SW 1271 (cell line): Measurements from ENCODE around the gene ARHGDIB.
A peak's percentile ranks its signal among the peaks of the same experiment; 100 is the strongest.

Experiments used
- DNase-seq, 2 experiments: peaks; one replicate each; lab custom pipeline; 2025; lab: John Stamatoyannopoulos, UW

ARHGDIB gene

GRCh38 chr12:14956024-14956891 is 5.1 kb downstream of the ARHGDIB start:
- no peak for DNase-seq

DNA sequence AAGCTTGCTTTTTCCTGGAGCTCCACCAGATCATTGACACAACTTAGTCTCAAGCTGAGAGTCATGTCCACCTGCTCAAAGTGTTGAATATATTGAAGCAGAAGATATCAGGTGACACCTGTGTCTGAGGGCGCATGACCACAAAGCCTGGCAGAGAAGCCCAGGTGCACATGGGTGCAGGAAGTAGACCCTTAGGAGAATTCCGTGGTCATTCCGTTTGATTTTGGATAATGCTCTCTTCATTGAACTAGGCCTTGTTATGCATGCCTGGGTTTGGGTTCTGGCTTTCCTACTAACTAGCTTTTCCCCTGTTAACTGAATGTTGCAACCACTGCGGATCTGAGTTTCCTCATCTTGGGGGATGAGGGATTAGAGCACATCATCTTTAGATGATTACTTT is 7.1 kb downstream of the ARHGDIB start:
- no peak for DNase-seq

DNA sequence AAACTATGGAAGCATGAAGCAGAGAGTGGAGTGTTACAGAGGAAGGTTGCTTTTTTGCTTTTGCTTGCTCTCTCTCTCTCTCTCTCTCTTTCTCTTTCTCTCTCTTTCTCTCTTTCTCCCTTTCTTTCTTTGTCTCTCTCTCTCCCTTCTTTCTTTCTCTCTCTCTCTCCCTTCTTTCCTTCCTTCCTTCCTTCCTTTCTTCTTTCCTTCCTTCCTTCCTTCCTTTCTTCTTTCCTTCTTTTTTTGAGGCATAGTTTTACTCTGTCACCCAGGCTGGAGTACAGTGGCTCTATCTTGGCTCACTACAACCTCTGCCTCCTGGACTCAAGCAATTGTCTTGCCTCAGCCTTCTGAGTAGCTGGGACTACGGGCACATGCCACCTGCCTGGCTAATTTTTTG is 7.6 kb downstream of the ARHGDIB start:
- no peak for DNase-seq

DNA sequence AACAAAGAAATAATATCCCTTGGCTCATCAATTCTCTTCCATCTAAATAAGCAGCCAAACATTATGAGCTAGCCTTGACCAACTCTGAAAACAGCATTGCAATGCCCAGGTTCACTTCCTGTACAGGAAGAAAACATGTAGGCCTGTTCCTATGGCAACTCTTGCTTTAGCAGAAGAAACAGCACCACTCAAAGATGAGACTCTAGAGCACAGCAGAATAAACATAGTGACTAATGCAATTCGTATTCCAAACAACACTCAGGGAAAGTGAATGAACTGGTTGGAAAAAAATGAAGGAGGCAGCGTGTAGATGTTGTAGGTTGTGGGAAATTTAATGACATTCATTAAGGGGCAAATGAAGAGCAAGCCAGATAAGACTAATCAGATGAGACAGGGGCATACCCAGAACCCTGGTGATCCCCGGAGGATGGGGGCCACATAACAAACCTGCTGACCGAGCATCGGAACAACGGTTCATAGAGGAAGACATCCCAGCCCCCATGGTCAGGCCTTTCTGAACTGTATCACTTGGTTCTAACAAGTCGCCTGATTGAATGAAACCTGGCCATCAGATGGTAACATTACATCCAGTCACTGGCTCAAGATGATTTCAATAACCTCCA is 9.0 kb downstream of the ARHGDIB start:
- DNase-seq, result peak; percentile 56 to 89

DNA sequence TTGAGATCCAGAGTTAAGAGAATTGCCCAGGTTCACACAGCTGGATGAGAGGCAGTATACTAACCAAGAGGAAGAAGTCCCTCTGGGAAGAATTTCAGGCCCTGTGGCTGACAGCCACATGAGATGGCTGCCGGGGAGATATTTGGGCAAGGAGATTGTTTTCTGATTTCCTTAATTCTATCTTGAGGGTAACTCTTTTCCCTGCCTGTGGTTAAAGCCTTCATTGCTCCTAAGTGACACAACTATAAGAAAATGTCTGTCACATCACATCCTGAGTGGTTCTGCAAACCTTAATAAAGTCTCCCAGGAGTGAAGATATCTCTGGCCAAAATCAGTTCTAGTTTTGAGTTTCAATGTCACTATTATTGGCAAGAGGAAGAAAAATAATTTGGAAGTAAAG is 9.6 kb downstream of the ARHGDIB start:
- no peak for DNase-seq

GRCh38 chr12:14950982-14951746 is 10.2 kb downstream of the ARHGDIB start:
- DNase-seq, result peak in 1 of 2 experiments; percentile 19

- no peak for DNase-seq
These were observed 11.0 kb downstream of the ARHGDIB start for GRCh38 chr12:14950421-14950820.

DNA sequence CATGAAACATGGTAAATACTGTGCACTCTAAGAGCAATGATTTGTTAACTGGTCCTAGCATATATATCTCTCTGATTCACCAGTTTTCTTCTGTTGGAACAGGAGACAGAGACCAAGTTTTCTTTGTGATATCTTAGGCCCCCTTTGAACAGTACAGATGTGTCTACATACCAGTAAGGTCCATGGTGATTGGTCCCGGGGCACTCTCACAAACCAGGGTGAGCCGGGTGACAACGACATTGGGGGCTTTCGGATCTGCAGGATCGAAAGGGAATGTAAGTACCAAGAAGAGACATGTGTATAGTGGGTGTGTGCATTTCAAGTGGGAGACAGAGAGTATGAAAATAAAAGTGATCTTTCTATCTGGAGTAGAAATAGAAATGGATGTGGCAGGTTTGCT is 11.8 kb downstream of the ARHGDIB start:
- no peak for DNase-seq

GRCh38 chr12:14948672-14949071 is 12.7 kb downstream of the ARHGDIB start:
- peak in 1 of 2 experiments; percentile 41 for DNase-seq

- no peak for DNase-seq
These were observed 14.5 kb downstream of the ARHGDIB start for GRCh38 chr12:14946861-14947260.

DNA sequence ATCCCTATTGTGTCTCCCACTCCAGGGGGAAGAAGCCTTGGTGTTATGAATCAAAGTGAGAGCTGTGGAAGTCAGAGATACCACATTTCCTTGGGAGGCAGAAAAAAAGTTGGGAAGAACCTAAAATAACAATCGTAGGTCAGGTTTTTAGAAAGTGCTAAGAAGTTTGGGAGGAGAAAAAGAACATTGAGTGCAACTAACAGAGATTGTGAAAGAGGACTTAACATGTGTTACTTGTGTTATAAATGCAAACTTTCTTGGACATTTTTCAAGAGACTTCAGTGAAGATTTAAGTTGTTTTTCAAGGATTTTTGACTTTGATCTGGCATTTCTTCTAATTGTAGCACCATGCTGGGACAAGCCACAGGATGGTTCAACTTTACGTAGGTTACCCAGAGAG is 15.2 kb downstream of the ARHGDIB start:
- DNase-seq, result no peak

- no peak for DNase-seq
These were observed 19.0 kb downstream of the ARHGDIB start for GRCh38 chr12:14942196-14942931.

- DNase-seq, result no peak
These were observed 20.0 kb downstream of the ARHGDIB start for GRCh38 chr12:14941369-14941768.

GRCh38 chr12:14938301-14938700 is 23.1 kb downstream of the ARHGDIB start, which contains the start of gene ERP27:
TSS of gene ERP27 (minus strand) at chr12:14938537. CDS start at chr12:14938508, 29 bp downstream.
- no peak for DNase-seq

- DNase-seq, result no peak
These were observed 23.7 kb downstream of the ARHGDIB start for GRCh38 chr12:14937689-14938088.

GRCh38 chr12:14937014-14937413 is 24.4 kb downstream of the ARHGDIB start:
- DNase-seq, result no peak

- no peak for DNase-seq
These were observed 25.1 kb downstream of the ARHGDIB start for GRCh38 chr12:14936224-14936861.

DNA sequence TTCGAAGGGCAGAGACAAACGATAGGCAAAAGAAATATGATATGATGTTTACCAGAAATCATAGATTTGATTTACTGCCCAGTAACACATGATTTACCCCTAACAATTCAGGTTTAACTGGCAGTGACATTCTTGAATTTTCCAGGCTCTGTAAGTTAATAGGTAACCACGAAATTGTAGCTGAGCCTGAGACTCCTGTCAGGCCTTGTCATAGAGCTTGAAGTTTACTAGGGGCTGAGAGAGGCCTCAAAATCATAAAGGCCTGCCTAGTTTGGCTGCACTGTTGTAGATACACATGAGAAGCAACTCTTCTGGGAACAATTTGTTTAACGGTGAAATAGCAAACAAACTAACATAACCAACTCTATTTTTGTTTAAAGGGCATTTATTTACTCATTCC is 26.4 kb downstream of the ARHGDIB start:
- no peak for DNase-seq

DNA sequence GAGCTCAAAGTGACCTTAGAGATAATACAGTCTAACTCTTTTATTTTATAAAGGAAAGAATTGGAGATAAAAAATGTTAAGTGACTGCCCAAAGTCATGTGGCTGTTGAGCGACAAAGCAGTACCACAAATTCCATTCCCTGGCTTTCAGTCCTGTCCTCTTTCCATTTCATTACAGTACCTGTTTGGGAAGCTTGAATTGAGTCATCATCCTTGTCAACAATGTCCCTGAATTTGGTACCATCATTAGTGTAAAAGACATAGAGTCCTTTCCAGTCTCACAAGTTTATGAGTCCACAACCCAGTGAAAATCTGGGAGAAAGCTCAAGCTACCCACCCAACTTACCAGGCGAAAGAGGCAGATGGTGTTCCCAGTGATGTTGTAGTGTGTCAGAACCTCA is 26.9 kb downstream of the ARHGDIB start:
- DNase-seq, result no peak

- no peak for DNase-seq
These were observed 29.4 kb downstream of the ARHGDIB start for GRCh38 chr12:14931791-14932560.

DNA sequence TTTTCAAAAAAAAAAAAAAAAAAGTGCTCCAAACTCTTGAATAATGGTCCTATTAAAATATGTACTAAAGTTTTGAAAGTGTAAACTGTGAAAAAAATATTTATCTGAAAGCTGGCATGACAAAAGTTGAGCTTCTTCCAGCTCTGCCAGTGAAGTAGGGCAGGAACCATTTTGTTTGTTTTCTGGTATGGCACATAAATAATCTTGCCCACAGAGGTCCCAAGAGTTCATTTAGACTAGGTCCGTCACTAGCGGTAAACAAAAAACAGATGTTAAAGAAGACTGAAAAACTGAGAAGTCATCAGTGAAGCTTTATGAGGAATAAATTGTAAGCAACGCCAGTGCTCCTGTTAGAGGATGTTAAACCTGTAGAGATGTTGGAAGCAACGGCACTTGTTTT is 30.0 kb downstream of the ARHGDIB start:
- DNase-seq, result no peak
